ENCODE measurements around the gene AOPEP.

Gene AOPEP

GRCh38 chr9:94899464-94900221, 173.1 kb downstream of the AOPEP start:
- peak; percentile 11 for DNase-seq (ENCODE audit: low read depth)

GRCh38 chr9:94900222-94901018, 173.9 kb downstream of the AOPEP start:
- peak; percentile 88 for DNase-seq (ENCODE audit: low read depth)

- no peak for DNase-seq (ENCODE audit: low read depth)
Observed at GRCh38 chr9:94901019-94901363, 174.5 kb downstream of the AOPEP start.

- DNase-seq (ENCODE audit: low read depth): peak; percentile 23
Observed at GRCh38 chr9:94903961-94904421, 177.5 kb downstream of the AOPEP start.

- DNase-seq (ENCODE audit: low read depth): no peak
Observed at GRCh38 chr9:94904806-94905205, 178.3 kb downstream of the AOPEP start.

GRCh38 chr9:94905606-94906005, 179.1 kb downstream of the AOPEP start:
- DNase-seq (ENCODE audit: low read depth): no peak

- DNase-seq (ENCODE audit: low read depth): no peak
Observed at GRCh38 chr9:94906181-94906580, 179.7 kb downstream of the AOPEP start.

- no peak for DNase-seq (ENCODE audit: low read depth)
Observed at GRCh38 chr9:94906713-94907112, 180.2 kb downstream of the AOPEP start.

GRCh38 chr9:94907264-94907936, 180.9 kb downstream of the AOPEP start:
- DNase-seq (ENCODE audit: low read depth): no peak

- no peak for DNase-seq (ENCODE audit: low read depth)
Observed at GRCh38 chr9:94908011-94908563, 181.6 kb downstream of the AOPEP start.

- no peak for DNase-seq (ENCODE audit: low read depth)
Observed at GRCh38 chr9:94908583-94909249, 182.2 kb downstream of the AOPEP start.

- peak; percentile 46 for DNase-seq (ENCODE audit: low read depth)
Observed at GRCh38 chr9:94909250-94909894, 182.9 kb downstream of the AOPEP start.

GRCh38 chr9:94909965-94910730, 183.6 kb downstream of the AOPEP start:
- no peak for DNase-seq (ENCODE audit: low read depth)

- no peak for DNase-seq (ENCODE audit: low read depth)
Observed at GRCh38 chr9:94911211-94911610, 184.7 kb downstream of the AOPEP start.

GRCh38 chr9:94911986-94912635, 185.6 kb downstream of the AOPEP start:
- peak; percentile 11 for DNase-seq (ENCODE audit: low read depth)

GRCh38 chr9:94912700-94913249, 186.3 kb downstream of the AOPEP start:
- peak; percentile 89 for DNase-seq (ENCODE audit: low read depth)

- DNase-seq (ENCODE audit: low read depth): no peak
Observed at GRCh38 chr9:94913550-94913949, 187.1 kb downstream of the AOPEP start.

- no peak for DNase-seq (ENCODE audit: low read depth)
Observed at GRCh38 chr9:94915476-94916450, 189.3 kb downstream of the AOPEP start.

- DNase-seq (ENCODE audit: low read depth): no peak
Observed at GRCh38 chr9:94916956-94917355, 190.5 kb downstream of the AOPEP start.
